GM19043 (cell line): Measurements from ENCODE around the gene TUBB1.
"Not testable (repeated sequence)": the region's sequence is repeated elsewhere in the genome, so short reads cannot be mapped to it uniquely, and the experiment has no call there.

Experiments used
- ATAC-seq: cut with Tn5 transposase; IDR thresholded peaks from one replicate; pipeline ENCODE4 v1.9.1; 2021; ENCODE audit warnings: low read depth; ENCODE audit not compliant: unreplicated experiment

TUBB1 gene

GRCh38 chr20:59004763-59005522 lies 14.3 kb upstream of the TUBB1 start:
- peak; percentile 55 for ATAC-seq

- ATAC-seq = no peak
These were observed 13.6 kb upstream of the TUBB1 start for GRCh38 chr20:59005523-59006166.

GRCh38 chr20:59006167-59006863 lies 12.9 kb upstream of the TUBB1 start:
- ATAC-seq = no peak

- ATAC-seq = no peak
These were observed 12.2 kb upstream of the TUBB1 start, which contains the start of gene CTSZ for GRCh38 chr20:59006864-59007664. CTSZ (minus strand) TSS chr20:59007254; CDS start chr20:59007128, 126 bp downstream.

- peak; percentile 30 for ATAC-seq
These were observed 11.3 kb upstream of the TUBB1 start for GRCh38 chr20:59007665-59008511.

GRCh38 chr20:59008715-59009336 lies 10.4 kb upstream of the TUBB1 start:
- no peak for ATAC-seq

- ATAC-seq = no peak
These were observed 8.8 kb upstream of the TUBB1 start for GRCh38 chr20:59010321-59010994.

- no peak for ATAC-seq
These were observed 8.0 kb upstream of the TUBB1 start for GRCh38 chr20:59010995-59011873.

GRCh38 chr20:59011874-59012157 lies 7.4 kb upstream of the TUBB1 start:
- ATAC-seq = not testable (repeated sequence)

- ATAC-seq = no peak
These were observed 5.9 kb upstream of the TUBB1 start for GRCh38 chr20:59013031-59013951.

- no peak for ATAC-seq
These were observed 5.1 kb upstream of the TUBB1 start for GRCh38 chr20:59013959-59014608.

- ATAC-seq = no peak
These were observed 4.4 kb upstream of the TUBB1 start for GRCh38 chr20:59014680-59015389.

GRCh38 chr20:59015411-59015810 lies 3.8 kb upstream of the TUBB1 start:
- ATAC-seq = no peak

- ATAC-seq = no peak
These were observed 3.2 kb upstream of the TUBB1 start for GRCh38 chr20:59015812-59016711.
